ENCODE results near the gene FBXL3.

FBXL3 gene

GRCh38 chr13:76976929-76977328 lies 50.0 kb downstream of the FBXL3 start:
- H3K9me3 ChIP-seq (replicated peaks; ENCODE audit: insufficient read depth, low read length), result no peaks in the 10 kb centered on the region
- H3K4me1 ChIP-seq (ENCODE audit: low read length), result no peaks in the 10 kb centered on the region
- TF ChIP-seq EZH2 (optimal IDR thresholded peaks at IDR 0.05; ENCODE audit: low read depth, low read length) (no peak), CTCF (IDR thresholded peaks at IDR 0.05; ENCODE audit: low read length) (no peak), EZH2phosphoT487 (IDR thresholded peaks at IDR 0.05; ENCODE audit: low read length) (no peak)
- H3K4me3 ChIP-seq (ENCODE audit: low read length), result no peak overlapping the region
- no peak overlapping the region for H3K27ac ChIP-seq (ENCODE audit: low read length)
- H3K9ac ChIP-seq (ENCODE audit: low read length), result no peak overlapping the region
- no peaks in the 10 kb centered on the region for H4K20me1 ChIP-seq (ENCODE audit: insufficient read depth, low read length)
- H3K9me2 ChIP-seq (replicated peaks; ENCODE audit: insufficient read depth, low read length), result no peaks in the 10 kb centered on the region
- no peak for DNase-seq
- H3K4me2 ChIP-seq (ENCODE audit: low read depth, low read length), result no peak overlapping the region
- no peaks in the 10 kb centered on the region for H3K36me3 ChIP-seq (replicated peaks; ENCODE audit: insufficient read depth, low read length)
- no peaks in the 10 kb centered on the region for H3F3A ChIP-seq (ENCODE audit: insufficient read depth, low read length)
- no peaks in the 10 kb centered on the region for H3K79me2 ChIP-seq (ENCODE audit: low read length)
- H2AFZ ChIP-seq (ENCODE audit: low read length), result no peak overlapping the region
- H3K27me3 ChIP-seq (replicated peaks; ENCODE audit: insufficient read depth, low read length), result no peaks in the 10 kb centered on the region

DNA sequence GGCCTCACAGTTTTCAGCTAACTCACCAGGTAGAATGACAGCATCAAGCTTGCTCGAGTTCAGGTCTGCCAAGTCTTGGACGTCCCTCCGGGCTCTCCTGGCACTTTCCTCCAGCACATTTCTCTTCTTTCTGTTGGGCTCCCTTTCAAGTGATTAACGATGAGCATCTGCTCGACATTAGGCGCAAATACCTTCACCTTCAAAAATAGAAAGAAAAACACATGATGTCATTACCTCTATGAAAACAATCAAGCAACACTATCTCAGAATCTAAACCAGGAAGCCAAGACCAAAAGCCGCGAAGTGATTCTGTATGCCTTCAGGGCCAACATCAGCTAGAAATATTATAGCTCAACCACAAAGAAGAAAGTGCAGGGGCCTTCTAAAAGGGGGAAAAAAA lies 50.5 kb downstream of the FBXL3 start:
- no peak overlapping the region for H3K9ac ChIP-seq (ENCODE audit: low read length)
- no peak overlapping the region for H2AFZ ChIP-seq (ENCODE audit: low read length)
- H3K79me2 ChIP-seq (ENCODE audit: low read length), result no peaks in the 10 kb centered on the region
- H3K4me1 ChIP-seq (ENCODE audit: low read length), result no peaks in the 10 kb centered on the region
- no peaks in the 10 kb centered on the region for H3K27me3 ChIP-seq (replicated peaks; ENCODE audit: insufficient read depth, low read length)
- H3K27ac ChIP-seq (ENCODE audit: low read length), result no peak overlapping the region
- H3K4me3 ChIP-seq (ENCODE audit: low read length), result no peak overlapping the region
- DNase-seq, result no peak
- no peak overlapping the region for H3K4me2 ChIP-seq (ENCODE audit: low read depth, low read length)
- TF ChIP-seq EZH2 (optimal IDR thresholded peaks at IDR 0.05; ENCODE audit: low read depth, low read length) (no peak), CTCF (IDR thresholded peaks at IDR 0.05; ENCODE audit: low read length) (no peak), EZH2phosphoT487 (IDR thresholded peaks at IDR 0.05; ENCODE audit: low read length) (no peak)
- no peaks in the 10 kb centered on the region for H3K9me3 ChIP-seq (replicated peaks; ENCODE audit: insufficient read depth, low read length)
- no peaks in the 10 kb centered on the region for H3K9me2 ChIP-seq (replicated peaks; ENCODE audit: insufficient read depth, low read length)
- no peaks in the 10 kb centered on the region for H3F3A ChIP-seq (ENCODE audit: insufficient read depth, low read length)
- H3K36me3 ChIP-seq (replicated peaks; ENCODE audit: insufficient read depth, low read length), result no peaks in the 10 kb centered on the region
- no peaks in the 10 kb centered on the region for H4K20me1 ChIP-seq (ENCODE audit: insufficient read depth, low read length)

DNA sequence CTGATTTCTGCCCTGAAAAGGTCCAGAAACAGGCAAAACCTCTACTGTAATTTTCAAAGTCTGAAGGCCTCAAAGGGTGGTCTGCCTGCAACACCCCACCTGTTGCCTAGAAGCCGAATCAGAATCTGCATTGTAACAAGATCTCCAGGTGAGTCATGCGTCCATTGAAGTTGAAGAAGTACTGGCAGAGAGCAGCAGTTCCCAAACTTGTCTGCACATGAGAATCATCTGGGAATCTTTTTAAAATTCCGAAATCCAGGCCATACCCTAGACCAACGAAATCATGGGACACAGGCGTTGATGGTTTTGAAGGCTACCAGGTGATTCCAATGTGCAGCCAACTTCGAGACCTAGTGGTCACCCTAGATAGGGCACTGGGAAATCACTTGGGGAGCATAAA lies 51.1 kb downstream of the FBXL3 start:
- H3K4me3 ChIP-seq (ENCODE audit: low read length), result no peak overlapping the region
- H4K20me1 ChIP-seq (ENCODE audit: insufficient read depth, low read length), result no peaks in the 10 kb centered on the region
- no peaks in the 10 kb centered on the region for H3K27me3 ChIP-seq (replicated peaks; ENCODE audit: insufficient read depth, low read length)
- H3K4me1 ChIP-seq (ENCODE audit: low read length), result no peaks in the 10 kb centered on the region
- no peaks in the 10 kb centered on the region for H3F3A ChIP-seq (ENCODE audit: insufficient read depth, low read length)
- no peaks in the 10 kb centered on the region for H3K9me2 ChIP-seq (replicated peaks; ENCODE audit: insufficient read depth, low read length)
- no peak overlapping the region for H3K9ac ChIP-seq (ENCODE audit: low read length)
- no peak for TF ChIP-seq CTCF (IDR thresholded peaks at IDR 0.05; ENCODE audit: low read length)
- TF ChIP-seq EZH2phosphoT487 (IDR thresholded peaks at IDR 0.05; ENCODE audit: low read length), result no peak
- TF ChIP-seq EZH2 (optimal IDR thresholded peaks at IDR 0.05; ENCODE audit: low read depth, low read length), result no peak
- no peak for DNase-seq
- no peak overlapping the region for H3K27ac ChIP-seq (ENCODE audit: low read length)
- no peaks in the 10 kb centered on the region for H3K36me3 ChIP-seq (replicated peaks; ENCODE audit: insufficient read depth, low read length)
- no peak overlapping the region for H2AFZ ChIP-seq (ENCODE audit: low read length)
- H3K79me2 ChIP-seq (ENCODE audit: low read length), result no peaks in the 10 kb centered on the region
- H3K4me2 ChIP-seq (ENCODE audit: low read depth, low read length), result no peak overlapping the region
- no peaks in the 10 kb centered on the region for H3K9me3 ChIP-seq (replicated peaks; ENCODE audit: insufficient read depth, low read length)

All from MM.1S (cell line).